PC-3 (cell line): Measurements from ENCODE around the gene HTR2C. TPM values are rescaled to one million over a fixed set of nuclear protein-coding genes. Genes with fewer than 3 reads are reported as not detected.

Source experiments
- ATAC-seq: fragments of 200-7000 bp; cut with Tn5 transposase; 2 replicates; pipeline ENCODE4 v1.9.1; 2020; ENCODE audit warnings: mild to moderate bottlenecking, moderate library complexity
- BruUV-seq: library from RNA; stranded (reverse); fragments of 400-500 nt; replicated peaks from 2 replicates; lab custom pipeline; 2021; lab: Mats Ljungman, UMichigan
- CTCF ChIA-PET: fragments of 300-600 bp; sonication (Branson Sonifier 250); formaldehyde crosslinking; loops from one replicate; lab custom pipeline; 2022; ENCODE audit warnings: antibody characterized with exemption; lab: Charles Lee
- POLR2A ChIA-PET: fragments of 300-600 bp; sonication (Branson Sonifier 250); formaldehyde crosslinking; loops from one replicate; lab custom pipeline; 2022; ENCODE audit warnings: antibody characterized with exemption; ENCODE audit not compliant: unreplicated experiment; lab: Charles Lee
- DNase-seq: peaks from one replicate; pipeline ENCODE4 v3.0.0-alpha.2; 2015
- H2AFZ ChIP-seq: fragments of 300-600 bp; sonication (generic); 2 replicates; pipeline ENCODE4 v1.6.0; 2016; ENCODE audit warnings: antibody characterized with exemption, low read length
- H3F3A ChIP-seq: fragments of 300-600 bp; sonication (generic); one replicate; pipeline ENCODE4 v1.6.0; 2017; ENCODE audit warnings: antibody characterized with exemption, low read length, control low read depth, mild to moderate bottlenecking; ENCODE audit not compliant: unreplicated experiment
- H3K27ac ChIP-seq: fragments of 300-600 bp; sonication (generic); 2 replicates; pipeline ENCODE4 v1.5.1; 2016; ENCODE audit warnings: mild to moderate bottlenecking, low read length
- H3K27me3 ChIP-seq: fragments of 300-600 bp; sonication (generic); 2 replicates; pipeline ENCODE4 v1.6.1; 2016; ENCODE audit warnings: low read length, mixed read lengths
- H3K36me3 ChIP-seq: fragments of 300-600 bp; sonication (generic); 2 replicates; pipeline ENCODE4 v1.6.1; 2016; ENCODE audit warnings: low read depth, mixed run types, low read length, mixed read lengths
- H3K4me1 ChIP-seq: fragments of 300-600 bp; sonication (generic); 2 replicates; pipeline ENCODE4 v1.5.1; 2016; ENCODE audit warnings: low read length; ENCODE audit not compliant: insufficient read depth
- H3K4me2 ChIP-seq: fragments of 300-600 bp; sonication (generic); 2 replicates; pipeline ENCODE4 v1.6.0; 2016; ENCODE audit warnings: low read length
- H3K4me3 ChIP-seq: fragments of 300-600 bp; sonication (generic); 2 replicates; pipeline ENCODE4 v1.5.1; 2016; ENCODE audit warnings: mild to moderate bottlenecking, low read length, mixed read lengths
- H3K79me2 ChIP-seq: fragments of 300-600 bp; sonication (generic); 2 replicates; pipeline ENCODE4 v1.6.1; 2017; ENCODE audit warnings: low read length, mixed read lengths
- H3K9ac ChIP-seq: fragments of 300-600 bp; sonication (generic); 2 replicates; pipeline ENCODE4 v1.6.0; 2016; ENCODE audit warnings: mild to moderate bottlenecking, low read length
- H3K9me2 ChIP-seq: fragments of 300-600 bp; sonication (generic); replicated peaks from 2 replicates; pipeline ENCODE4 v1.6.1; 2016; ENCODE audit warnings: mixed run types, low read length, mixed read lengths
- H3K9me3 ChIP-seq: fragments of 300-600 bp; sonication (generic); 2 replicates; pipeline ENCODE4 v1.6.1; 2016; ENCODE audit warnings: low read length, mixed read lengths
- H4K20me1 ChIP-seq: fragments of 300-600 bp; sonication (generic); 2 replicates; pipeline ENCODE4 v1.6.1; 2016; ENCODE audit warnings: low read length, mixed read lengths
- EZH2 ChIP-seq: fragments of 300-600 bp; sonication (generic); IDR thresholded peaks from one replicate; pipeline ENCODE4 v1.6.1; 2017; ENCODE audit warnings: antibody characterized with exemption, mild to moderate bottlenecking, low read length; ENCODE audit not compliant: unreplicated experiment
- EZH2phosphoT487 ChIP-seq: fragments of 300-600 bp; sonication (generic); IDR thresholded peaks from 2 replicates; pipeline ENCODE4 v1.6.1; 2018; ENCODE audit warnings: mild to moderate bottlenecking, antibody characterized with exemption, low read length, borderline replicate concordance
- intact Hi-C: fragments of 100-400 bp; cut with micrococcal nuclease; formaldehyde crosslinking; loops from 2 replicates; pipeline ENCODE4 v1.9.0; 2023
- total RNA-seq: library from RNA; depleted of rRNA; stranded (reverse); fragments of >200 nt; gene quantifications from 2 replicates; pipeline ENCODE4 v1.2.3, GENCODE V29; 2014
- TF ChIP-seq, protein P1 (sequence below): fragments of 300-600 bp; sonication (generic); conservative IDR thresholded peaks from 2 replicates; pipeline ENCODE4 v1.5.1; 2017; ENCODE audit warnings: antibody characterized with exemption, low read depth, mild to moderate bottlenecking, low read length

HTR2C gene
- total RNA-seq, 1 experiment from 2014 or later, result 0.07 TPM

DNA sequence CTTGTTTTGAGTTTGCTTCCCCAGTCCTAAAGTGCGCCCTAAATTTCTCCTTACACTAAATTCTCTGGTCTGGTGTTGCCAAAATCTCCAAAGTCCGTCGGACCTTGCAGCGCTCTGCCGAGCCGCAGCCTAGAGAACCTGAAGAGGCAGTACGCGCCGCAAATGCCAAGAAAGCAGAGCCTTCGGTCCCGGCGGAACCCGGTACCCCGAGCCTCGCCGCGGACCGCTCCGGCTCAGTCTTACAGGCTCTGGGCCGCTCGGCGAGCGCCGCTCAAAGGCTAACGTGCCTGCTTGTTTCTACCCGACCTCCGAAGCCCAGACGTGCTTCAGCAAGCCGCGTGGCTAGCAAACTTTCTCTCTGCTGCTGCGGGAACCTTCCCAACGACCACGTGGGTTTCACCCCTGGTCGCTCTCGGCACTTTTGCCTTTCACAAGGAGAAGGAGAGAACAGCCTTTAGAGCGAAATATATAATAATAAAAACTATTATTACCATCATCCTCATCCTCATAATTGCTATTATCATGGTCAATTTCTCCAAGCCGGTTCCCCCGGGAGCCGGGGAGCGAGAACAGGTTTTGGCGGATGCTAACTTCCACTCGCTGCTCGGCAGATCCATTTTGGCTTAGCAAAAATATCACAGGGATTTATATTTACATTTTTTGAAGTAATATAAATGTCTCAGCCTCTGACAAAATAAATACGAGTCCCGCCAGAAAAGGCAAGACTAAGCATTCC lies 2.2 kb upstream of the HTR2C start:
- Histone ChIP-seq H3F3A (no peaks in the 10 kb centered on the region), H3K27me3 (peaks cover 27% of the 10 kb centered on the region), H3K9ac (no peak overlapping the region), H4K20me1 (no peaks in the 10 kb centered on the region), H3K4me1 (no peaks in the 10 kb centered on the region), H2AFZ (no peak overlapping the region), H3K79me2 (no peaks in the 10 kb centered on the region), H3K9me2 (no peaks in the 10 kb centered on the region), H3K36me3 (no peaks in the 10 kb centered on the region), H3K4me2 (no peak overlapping the region), H3K4me3 (no peak overlapping the region), H3K27ac (no peak overlapping the region), H3K9me3 (no peaks in the 10 kb centered on the region)
- no TSS peak for BruUV-seq
- no peak for ATAC-seq
- ChIA-PET CTCF (no interaction called here), POLR2A (no interaction called here)
- DNase-seq, result no peak
- TF ChIP-seq, protein P1, sequence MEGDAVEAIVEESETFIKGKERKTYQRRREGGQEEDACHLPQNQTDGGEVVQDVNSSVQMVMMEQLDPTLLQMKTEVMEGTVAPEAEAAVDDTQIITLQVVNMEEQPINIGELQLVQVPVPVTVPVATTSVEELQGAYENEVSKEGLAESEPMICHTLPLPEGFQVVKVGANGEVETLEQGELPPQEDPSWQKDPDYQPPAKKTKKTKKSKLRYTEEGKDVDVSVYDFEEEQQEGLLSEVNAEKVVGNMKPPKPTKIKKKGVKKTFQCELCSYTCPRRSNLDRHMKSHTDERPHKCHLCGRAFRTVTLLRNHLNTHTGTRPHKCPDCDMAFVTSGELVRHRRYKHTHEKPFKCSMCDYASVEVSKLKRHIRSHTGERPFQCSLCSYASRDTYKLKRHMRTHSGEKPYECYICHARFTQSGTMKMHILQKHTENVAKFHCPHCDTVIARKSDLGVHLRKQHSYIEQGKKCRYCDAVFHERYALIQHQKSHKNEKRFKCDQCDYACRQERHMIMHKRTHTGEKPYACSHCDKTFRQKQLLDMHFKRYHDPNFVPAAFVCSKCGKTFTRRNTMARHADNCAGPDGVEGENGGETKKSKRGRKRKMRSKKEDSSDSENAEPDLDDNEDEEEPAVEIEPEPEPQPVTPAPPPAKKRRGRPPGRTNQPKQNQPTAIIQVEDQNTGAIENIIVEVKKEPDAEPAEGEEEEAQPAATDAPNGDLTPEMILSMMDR, result no peak
- TF ChIP-seq EZH2, result no peak
- TF ChIP-seq EZH2phosphoT487, result no peak
- intact Hi-C loops, result no loop called here

- H3K4me3 ChIP-seq, result no peak overlapping the region
- H2AFZ ChIP-seq, result no peak overlapping the region
- no TSS peak for BruUV-seq
- TF ChIP-seq, protein P1, result no peak
- H3K4me1 ChIP-seq, result no peaks in the 10 kb centered on the region
- no peaks in the 10 kb centered on the region for H4K20me1 ChIP-seq
- no peaks in the 10 kb centered on the region for H3K36me3 ChIP-seq
- H3K9me2 ChIP-seq, result no peaks in the 10 kb centered on the region
- no peaks in the 10 kb centered on the region for H3F3A ChIP-seq
- ATAC-seq (no peak), DNase-seq (no peak)
- ChIA-PET POLR2A (no interaction called here), CTCF (no interaction called here)
- peaks cover 27% of the 10 kb centered on the region for H3K27me3 ChIP-seq
- H3K27ac ChIP-seq, result no peak overlapping the region
- intact Hi-C loops, result no loop called here
- no peaks in the 10 kb centered on the region for H3K79me2 ChIP-seq
- no peak overlapping the region for H3K4me2 ChIP-seq
- H3K9me3 ChIP-seq, result no peaks in the 10 kb centered on the region
- H3K9ac ChIP-seq, result no peak overlapping the region
These were observed 1.6 kb upstream of the HTR2C start for GRCh38 chrX:114582264-114582632.

- DNase-seq (no peak), ATAC-seq (no peak)
- H3K79me2 ChIP-seq, result no peaks in the 10 kb centered on the region
- peaks cover 27% of the 10 kb centered on the region for H3K27me3 ChIP-seq
- POLR2A ChIA-PET, result no interaction called here
- intact Hi-C loops, result no loop called here
- H3F3A ChIP-seq, result no peaks in the 10 kb centered on the region
- no peak for TF ChIP-seq EZH2phosphoT487
- TF ChIP-seq, protein P1, result no peak
- no peak for TF ChIP-seq EZH2
- no peaks in the 10 kb centered on the region for H3K4me1 ChIP-seq
- H3K9me2 ChIP-seq, result no peaks in the 10 kb centered on the region
- H3K36me3 ChIP-seq, result no peaks in the 10 kb centered on the region
- H3K4me3 ChIP-seq, result no peak overlapping the region
- CTCF ChIA-PET, result no interaction called here
- H2AFZ ChIP-seq, result no peak overlapping the region
- BruUV-seq, result no TSS peak
- H4K20me1 ChIP-seq, result no peaks in the 10 kb centered on the region
- H3K9me3 ChIP-seq, result no peaks in the 10 kb centered on the region
- H3K4me2 ChIP-seq, result no peak overlapping the region
- no peak overlapping the region for H3K27ac ChIP-seq
- H3K9ac ChIP-seq, result no peak overlapping the region
These were observed 1.0 kb upstream of the HTR2C start for GRCh38 chrX:114582698-114583395.
